Measurements from ENCODE around the gene SERINC3. TPM values are rescaled to one million over a fixed set of nuclear protein-coding genes. Genes with fewer than 3 reads are reported as not detected.

Gene SERINC3
- total and polyA plus RNA-seq, 2 of the 13 experiments (the other 11 are each of a cell fraction or from before 2014, with no cell fraction given): 82.0 to 226 TPM

DNA sequence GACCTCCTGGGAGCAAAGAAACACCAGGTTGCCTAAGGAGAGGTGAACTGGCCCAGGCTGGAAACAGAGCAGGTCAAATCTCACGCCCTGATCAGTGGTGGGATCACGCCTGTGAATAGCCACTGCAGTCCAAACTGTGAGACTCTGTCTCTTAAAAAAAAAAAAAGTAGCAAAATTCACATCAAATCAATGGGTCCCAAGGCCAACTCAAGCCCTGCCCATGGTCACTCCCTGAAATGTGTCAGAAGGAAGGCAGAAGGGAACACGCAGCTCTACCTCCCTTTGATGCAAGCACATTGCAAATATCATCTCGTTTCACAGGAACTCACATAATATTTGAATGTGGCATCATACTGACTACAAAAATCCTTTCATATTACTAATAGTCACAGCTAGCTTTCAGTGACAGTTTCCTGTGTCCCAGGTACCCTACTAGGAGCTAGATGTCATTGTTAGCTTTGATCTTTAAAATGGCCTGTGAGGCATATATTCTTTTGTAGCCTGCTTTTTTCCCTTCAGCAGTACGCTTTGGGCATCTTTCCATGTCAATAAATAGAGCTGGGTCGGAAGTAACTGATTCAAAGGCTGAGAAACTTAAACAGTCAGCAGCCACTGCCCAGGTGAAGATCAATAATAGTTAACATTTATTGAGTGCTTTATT, 60.6 kb downstream of the SERINC3 start (continued):
- TF ChIP-seq, protein P1, sequence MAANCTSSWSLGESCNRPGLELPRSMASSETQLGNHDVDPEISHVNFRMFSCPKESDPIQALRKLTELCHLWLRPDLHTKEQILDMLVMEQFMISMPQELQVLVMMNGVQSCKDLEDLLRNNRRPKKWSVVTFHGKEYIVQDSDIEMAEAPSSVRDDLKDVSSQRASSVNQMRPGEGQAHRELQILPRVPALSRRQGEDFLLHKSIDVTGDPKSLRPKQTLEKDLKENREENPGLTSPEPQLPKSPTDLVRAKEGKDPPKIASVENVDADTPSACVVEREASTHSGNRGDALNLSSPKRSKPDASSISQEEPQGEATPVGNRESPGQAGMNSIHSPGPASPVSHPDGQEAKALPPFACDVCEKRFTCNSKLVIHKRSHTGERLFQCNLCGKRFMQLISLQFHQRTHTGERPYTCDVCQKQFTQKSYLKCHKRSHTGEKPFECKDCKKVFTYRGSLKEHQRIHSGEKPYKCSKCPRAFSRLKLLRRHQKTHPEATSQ (CRISPR knock-in tag; IDR thresholded peaks at IDR 0.05; ENCODE audit: borderline replicate concordance): no peak
- TF ChIP-seq KAT2B (IDR thresholded peaks at IDR 0.05; ENCODE audit: borderline replicate concordance, low read depth, low read length): peak; percentile 76; the same call in 1 of the 2 replicates
- no peak for TF ChIP-seq TSC22D2 (CRISPR knock-in tag; IDR thresholded peaks at IDR 0.05; ENCODE audit: borderline replicate concordance)
- TF ChIP-seq GATAD1 (CRISPR knock-in tag; IDR thresholded peaks at IDR 0.05): no peak
- TF ChIP-seq ZNF530 (CRISPR knock-in tag; IDR thresholded peaks at IDR 0.05; ENCODE audit: low read depth): no peak
- TF ChIP-seq, protein P2, sequence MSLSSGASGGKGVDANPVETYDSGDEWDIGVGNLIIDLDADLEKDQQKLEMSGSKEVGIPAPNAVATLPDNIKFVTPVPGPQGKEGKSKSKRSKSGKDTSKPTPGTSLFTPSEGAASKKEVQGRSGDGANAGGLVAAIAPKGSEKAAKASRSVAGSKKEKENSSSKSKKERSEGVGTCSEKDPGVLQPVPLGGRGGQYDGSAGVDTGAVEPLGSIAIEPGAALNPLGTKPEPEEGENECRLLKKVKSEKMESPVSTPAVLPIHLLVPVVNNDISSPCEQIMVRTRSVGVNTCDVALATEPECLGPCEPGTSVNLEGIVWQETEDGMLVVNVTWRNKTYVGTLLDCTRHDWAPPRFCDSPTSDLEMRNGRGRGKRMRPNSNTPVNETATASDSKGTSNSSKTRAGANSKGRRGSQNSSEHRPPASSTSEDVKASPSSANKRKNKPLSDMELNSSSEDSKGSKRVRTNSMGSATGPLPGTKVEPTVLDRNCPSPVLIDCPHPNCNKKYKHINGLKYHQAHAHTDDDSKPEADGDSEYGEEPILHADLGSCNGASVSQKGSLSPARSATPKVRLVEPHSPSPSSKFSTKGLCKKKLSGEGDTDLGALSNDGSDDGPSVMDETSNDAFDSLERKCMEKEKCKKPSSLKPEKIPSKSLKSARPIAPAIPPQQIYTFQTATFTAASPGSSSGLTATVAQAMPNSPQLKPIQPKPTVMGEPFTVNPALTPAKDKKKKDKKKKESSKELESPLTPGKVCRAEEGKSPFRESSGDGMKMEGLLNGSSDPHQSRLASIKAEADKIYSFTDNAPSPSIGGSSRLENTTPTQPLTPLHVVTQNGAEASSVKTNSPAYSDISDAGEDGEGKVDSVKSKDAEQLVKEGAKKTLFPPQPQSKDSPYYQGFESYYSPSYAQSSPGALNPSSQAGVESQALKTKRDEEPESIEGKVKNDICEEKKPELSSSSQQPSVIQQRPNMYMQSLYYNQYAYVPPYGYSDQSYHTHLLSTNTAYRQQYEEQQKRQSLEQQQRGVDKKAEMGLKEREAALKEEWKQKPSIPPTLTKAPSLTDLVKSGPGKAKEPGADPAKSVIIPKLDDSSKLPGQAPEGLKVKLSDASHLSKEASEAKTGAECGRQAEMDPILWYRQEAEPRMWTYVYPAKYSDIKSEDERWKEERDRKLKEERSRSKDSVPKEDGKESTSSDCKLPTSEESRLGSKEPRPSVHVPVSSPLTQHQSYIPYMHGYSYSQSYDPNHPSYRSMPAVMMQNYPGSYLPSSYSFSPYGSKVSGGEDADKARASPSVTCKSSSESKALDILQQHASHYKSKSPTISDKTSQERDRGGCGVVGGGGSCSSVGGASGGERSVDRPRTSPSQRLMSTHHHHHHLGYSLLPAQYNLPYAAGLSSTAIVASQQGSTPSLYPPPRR (CRISPR knock-in tag; IDR thresholded peaks at IDR 0.05; ENCODE audit: borderline replicate concordance): no peak; the same call in 1 of the 2 replicates
- TF ChIP-seq ZBTB3 (CRISPR knock-in tag; IDR thresholded peaks at IDR 0.05; ENCODE audit: borderline replicate concordance, low read depth): no peak; the same call in 1 of the 2 replicates
- no peak for TF ChIP-seq SUZ12 (IDR thresholded peaks at IDR 0.05; ENCODE audit: low read depth, low read length)
- TF ChIP-seq ZNF891 (CRISPR knock-in tag; IDR thresholded peaks at IDR 0.05): no peak
- TF ChIP-seq SIX1 (CRISPR knock-in tag; IDR thresholded peaks at IDR 0.05; ENCODE audit: borderline replicate concordance): peak; percentile 48; the same call in 1 of the 2 replicates
- TF ChIP-seq, protein P3, sequence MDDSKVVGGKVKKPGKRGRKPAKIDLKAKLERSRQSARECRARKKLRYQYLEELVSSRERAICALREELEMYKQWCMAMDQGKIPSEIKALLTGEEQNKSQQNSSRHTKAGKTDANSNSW (CRISPR knock-in tag; IDR thresholded peaks at IDR 0.05; ENCODE audit: borderline replicate concordance): no peak
- no peak for TF ChIP-seq HOXD1 (CRISPR knock-in tag; IDR thresholded peaks at IDR 0.05)
- TF ChIP-seq TP53 (CRISPR knock-in tag; conservative IDR thresholded peaks at IDR 0.05): no peak
- TF ChIP-seq ZNF678 (CRISPR knock-in tag; IDR thresholded peaks at IDR 0.05): no peak
- TF ChIP-seq, protein P4, sequence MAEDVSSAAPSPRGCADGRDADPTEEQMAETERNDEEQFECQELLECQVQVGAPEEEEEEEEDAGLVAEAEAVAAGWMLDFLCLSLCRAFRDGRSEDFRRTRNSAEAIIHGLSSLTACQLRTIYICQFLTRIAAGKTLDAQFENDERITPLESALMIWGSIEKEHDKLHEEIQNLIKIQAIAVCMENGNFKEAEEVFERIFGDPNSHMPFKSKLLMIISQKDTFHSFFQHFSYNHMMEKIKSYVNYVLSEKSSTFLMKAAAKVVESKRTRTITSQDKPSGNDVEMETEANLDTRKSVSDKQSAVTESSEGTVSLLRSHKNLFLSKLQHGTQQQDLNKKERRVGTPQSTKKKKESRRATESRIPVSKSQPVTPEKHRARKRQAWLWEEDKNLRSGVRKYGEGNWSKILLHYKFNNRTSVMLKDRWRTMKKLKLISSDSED (CRISPR knock-in tag; IDR thresholded peaks at IDR 0.05): no peak
- TF ChIP-seq KMT2B (CRISPR knock-in tag; IDR thresholded peaks at IDR 0.05): no peak
- no peak for TF ChIP-seq ZNF713 (CRISPR knock-in tag; IDR thresholded peaks at IDR 0.05)
- TF ChIP-seq, protein P5, sequence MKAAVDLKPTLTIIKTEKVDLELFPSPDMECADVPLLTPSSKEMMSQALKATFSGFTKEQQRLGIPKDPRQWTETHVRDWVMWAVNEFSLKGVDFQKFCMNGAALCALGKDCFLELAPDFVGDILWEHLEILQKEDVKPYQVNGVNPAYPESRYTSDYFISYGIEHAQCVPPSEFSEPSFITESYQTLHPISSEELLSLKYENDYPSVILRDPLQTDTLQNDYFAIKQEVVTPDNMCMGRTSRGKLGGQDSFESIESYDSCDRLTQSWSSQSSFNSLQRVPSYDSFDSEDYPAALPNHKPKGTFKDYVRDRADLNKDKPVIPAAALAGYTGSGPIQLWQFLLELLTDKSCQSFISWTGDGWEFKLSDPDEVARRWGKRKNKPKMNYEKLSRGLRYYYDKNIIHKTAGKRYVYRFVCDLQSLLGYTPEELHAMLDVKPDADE (CRISPR knock-in tag; IDR thresholded peaks at IDR 0.05): no peak
- TF ChIP-seq ZNF263 (CRISPR knock-in tag; IDR thresholded peaks at IDR 0.05): no peak
- TF ChIP-seq BORCS8-MEF2B (CRISPR knock-in tag; IDR thresholded peaks at IDR 0.05): no peak
- no peak for TF ChIP-seq MED8 (CRISPR knock-in tag; IDR thresholded peaks at IDR 0.05; ENCODE audit: insufficient replicate concordance)
- no peak for TF ChIP-seq CHD4 (IDR thresholded peaks at IDR 0.05; ENCODE audit: borderline replicate concordance, low read length)
